ENCODE results near the gene EPN2.
A peak's percentile ranks its signal among the peaks of the same experiment; 100 is the strongest.
"Not testable (repeated sequence)": the region's sequence is repeated elsewhere in the genome, so short reads cannot be mapped to it uniquely, and the experiment has no call there.

EPN2 gene

DNA sequence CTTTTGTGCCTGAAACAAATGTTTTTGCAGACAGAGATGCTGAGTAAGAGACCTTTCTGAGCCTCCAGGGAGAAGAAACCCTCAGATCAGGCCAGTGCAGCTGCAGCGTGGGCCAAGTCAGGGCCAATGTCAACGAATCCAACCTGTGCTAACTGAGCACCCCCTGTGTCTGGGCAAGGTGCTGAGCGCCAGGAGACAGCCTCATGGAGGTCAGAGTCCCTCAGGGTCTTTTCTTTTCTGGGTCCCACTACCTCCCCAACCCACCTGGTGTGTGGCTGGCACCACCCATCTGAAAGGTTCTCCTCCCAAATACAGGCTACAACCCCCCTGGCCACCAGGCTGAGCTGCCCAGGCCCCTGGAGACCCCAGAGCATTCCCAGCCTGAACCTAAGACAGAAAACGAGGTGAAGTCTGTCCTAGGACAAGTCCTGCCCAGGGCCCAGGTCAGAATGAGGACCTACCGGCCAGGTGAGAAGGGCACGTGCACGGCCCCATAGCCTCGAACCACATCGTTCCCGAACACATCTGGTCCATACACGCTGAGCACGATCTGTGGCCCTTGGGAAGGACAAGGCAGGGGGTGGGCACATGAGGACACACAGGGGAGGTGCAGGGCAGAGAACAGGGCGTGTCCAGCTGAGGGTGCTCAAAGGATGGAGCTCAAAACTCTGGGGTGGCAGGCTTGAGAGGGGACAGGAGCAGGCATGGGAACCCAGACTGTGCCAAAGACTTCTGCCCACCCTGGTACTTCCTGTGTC, 110.3 kb downstream of the EPN2 start:
- DNase-seq: no peak

DNA sequence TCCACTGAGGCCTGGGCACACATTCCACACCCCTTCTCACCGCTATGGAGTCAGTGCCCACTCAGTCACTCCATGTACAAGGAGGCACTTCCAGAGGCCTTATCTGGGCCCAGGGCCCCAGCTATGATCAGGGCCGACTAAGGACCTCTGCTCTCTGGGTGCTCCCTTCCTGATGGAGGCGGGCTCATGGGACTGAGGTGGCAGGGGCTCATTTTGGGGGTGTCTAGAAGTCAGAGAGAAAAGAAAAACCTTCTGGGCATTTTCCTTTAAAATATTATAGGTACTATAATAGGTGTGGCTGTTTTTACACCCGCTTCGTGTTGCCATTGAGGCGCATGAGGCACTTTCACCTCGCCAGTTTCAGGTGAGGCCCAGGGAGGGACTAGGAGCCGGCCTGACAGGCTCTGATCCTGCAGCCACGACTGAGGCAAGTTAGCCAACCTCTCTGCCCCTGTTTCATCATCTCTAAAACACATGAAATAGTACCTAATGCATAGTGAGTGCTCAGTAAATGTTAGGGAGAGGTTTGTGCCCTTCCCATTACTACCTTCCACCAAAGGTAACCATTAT, 111.0 kb downstream of the EPN2 start:
- no peak for DNase-seq

DNA sequence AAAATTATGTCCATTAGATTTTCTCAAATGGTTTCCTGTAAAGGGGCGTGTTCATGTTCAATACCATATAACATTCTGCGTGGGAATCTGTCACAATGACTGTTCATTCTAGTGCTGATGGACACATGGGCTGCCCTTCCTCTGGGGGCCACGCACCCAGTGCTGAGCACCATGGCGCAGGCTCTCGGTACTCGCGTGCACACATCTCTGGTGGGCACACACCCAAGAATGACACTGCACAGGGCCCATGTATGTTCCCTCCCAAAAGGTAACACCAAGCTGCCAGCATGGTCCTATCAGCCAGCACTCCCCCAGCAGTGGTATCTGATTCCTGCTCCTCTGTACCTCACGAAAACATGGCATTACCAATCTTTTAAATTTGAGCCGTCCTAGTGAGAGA, 111.6 kb downstream of the EPN2 start:
- no peak for DNase-seq

DNA sequence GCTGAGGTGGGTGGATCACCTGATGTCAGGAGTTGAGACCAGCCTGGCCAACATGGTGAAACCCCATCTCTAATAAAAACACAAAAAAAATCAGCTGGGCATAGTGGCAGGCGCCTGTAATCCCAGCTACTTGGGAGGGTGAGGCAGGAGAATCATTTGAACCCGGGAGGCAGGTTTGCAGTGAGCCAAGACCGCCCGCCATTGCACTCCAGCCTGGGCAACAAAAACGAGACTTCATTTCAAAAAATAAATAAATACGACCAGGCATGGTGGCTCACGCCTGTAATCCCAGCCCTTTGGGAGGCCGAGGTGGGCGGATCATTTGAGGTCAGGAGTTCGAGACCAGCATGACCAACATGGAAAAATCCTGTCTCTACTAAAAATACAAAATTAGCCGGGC, 116.2 kb downstream of the EPN2 start:
- not testable (repeated sequence) for DNase-seq

DNA sequence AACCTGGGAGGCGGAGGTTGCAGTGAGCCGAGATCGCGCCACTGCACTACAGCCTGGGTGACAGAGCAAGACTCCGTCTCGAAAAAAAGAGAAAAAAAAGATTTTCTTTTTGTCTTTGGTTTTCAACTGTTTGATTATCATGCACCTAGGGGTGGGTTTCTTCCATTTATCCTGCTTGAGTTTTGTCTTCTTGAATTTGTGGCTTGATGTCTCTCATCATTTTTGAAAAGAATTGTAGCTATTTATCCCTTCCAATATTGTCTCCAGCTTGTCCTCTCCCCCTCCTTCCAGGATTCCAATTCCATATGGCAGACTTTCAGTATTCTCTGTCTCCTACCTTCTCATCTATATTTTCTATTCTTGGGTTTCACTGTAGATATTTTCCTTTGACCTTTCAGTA, 117.6 kb downstream of the EPN2 start:
- no peak for DNase-seq

DNA sequence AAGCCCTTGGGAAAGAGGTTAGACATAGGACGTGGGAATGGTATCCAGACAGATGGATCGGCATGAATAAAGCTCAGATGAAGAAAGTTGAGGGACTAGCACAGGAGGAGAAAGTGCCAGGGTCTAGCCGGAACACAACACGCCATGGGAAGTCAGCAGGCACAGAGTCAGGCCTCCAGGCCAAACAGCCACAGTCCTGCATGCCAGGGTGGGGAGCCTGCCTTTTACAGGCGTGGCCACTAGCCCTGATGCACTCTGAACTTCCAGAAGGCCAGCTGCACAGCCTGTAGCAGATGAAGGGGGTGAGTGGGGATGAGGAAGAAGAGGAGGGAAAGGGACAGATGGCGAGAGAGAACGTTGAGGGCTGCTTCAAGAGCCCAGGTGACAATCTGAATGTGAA, 120.2 kb downstream of the EPN2 start:
- DNase-seq: no peak

DNA sequence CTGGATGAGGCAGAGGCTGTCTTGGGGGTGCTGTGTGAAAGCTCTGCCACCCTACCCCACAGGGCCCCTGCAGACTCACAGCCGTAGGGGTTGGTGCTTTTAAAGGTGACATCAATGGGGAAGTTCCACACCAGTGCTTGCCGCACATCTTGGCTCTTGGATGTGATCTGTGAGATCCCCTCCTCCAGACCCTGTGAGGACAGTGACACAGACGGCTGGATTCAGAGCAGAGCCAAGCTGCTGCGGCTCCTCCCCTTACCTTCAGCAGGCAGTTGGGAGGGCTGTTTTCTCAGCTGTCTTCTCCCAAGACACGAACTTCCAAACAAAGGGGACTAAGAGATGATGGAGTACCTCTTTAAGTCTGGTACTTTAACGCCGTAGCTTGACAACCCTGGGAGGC, 120.6 kb downstream of the EPN2 start:
- peak in 1 of 3 donors; percentile 7 for DNase-seq

DNA sequence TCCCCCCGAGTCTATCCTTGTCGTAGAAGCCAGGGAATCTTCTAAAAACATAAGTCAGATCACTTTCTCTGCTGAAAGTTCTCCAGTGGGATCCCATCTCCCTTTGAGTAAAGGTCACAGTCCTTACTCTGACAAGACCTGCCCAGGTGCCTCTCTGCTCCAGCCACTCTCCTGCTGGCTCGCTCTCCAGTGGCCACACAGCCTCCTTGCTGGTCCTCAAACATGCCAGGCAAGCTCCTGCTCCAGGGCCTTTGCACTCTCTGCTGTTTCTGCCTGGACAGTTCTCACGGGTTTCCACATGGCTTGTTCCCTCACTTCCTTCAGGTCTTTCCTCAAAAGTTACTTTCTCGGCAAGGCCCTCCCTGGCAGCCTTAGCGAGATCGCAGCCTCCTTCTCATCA, 122.0 kb downstream of the EPN2 start:
- no peak for DNase-seq

DNA sequence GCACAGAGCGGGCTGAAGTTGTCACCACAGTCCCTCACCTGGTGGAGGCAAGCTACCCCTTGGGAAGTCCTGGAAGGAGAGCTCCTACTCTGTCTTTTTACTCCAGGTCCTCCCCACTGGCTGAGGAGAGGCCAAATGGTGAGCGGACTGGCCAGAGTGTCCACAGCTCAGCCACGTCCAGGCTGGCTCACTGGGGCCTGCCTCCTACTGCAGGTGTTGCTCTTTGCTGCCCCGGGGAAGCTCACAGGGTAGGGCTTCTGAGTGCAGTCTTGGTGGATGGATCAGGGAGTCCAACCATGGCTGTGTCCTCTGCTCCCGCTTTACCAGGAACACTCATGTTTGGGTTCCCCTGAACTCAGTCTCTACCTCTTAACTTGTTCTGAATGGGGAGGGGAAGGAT, 122.7 kb downstream of the EPN2 start:
- DNase-seq: no peak

DNA sequence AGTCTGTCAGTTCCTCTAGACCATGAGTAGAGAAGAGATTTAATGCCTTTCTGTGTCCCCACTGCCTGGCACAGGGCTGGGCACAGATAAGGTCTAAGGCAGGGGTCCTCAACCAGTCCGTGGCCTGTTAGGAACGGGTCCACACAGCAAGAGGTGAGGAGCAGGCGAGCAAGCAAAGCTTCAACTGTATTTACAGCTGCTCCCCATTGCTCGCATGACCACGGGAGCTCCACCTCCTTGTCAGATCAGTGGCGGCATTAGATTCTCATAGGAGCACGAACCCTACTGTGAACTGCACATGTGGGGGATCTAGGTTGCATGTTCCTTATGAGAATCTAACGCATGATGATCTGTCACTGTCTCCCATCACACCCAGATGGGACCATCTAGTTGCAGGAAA, 123.6 kb downstream of the EPN2 start:
- no peak for DNase-seq

DNA sequence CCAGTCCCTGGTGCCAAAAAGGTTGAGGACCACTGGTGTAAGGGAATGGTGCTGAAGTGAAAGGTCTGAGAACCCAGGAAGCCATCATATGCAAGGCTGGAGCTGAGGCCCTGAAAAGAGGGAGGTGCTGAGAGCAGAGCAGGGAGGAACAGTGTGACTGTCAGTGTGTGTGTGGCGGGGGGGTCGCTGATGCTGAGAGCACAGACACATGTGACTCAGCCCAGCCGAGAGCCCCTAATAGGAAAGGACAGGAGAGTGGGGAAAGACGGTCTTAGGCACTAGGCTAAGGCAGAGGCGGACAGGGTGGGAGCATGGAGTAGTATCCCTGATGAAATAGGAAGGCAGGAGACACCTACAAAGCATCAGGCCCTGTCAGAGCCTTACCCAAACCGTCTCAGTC, 124.2 kb downstream of the EPN2 start:
- DNase-seq: no peak

DNA sequence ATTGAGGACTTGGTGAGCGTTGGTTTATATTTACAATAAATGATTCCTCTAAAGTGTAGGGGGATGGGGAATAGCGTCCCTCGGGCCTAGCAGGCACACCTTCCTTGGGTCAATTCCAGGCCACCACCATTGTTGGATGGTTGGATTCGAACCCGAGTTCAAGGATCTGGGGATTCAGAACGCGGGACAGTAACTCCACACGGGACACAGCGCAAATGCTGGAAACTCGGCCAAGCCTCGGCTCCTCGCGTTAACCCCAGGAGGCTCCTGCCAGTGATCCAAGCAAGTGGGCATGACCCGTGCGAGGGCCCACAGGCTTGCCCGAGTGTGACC, 124.7 kb downstream of the EPN2 start:
- DNase-seq: no peak

DNA sequence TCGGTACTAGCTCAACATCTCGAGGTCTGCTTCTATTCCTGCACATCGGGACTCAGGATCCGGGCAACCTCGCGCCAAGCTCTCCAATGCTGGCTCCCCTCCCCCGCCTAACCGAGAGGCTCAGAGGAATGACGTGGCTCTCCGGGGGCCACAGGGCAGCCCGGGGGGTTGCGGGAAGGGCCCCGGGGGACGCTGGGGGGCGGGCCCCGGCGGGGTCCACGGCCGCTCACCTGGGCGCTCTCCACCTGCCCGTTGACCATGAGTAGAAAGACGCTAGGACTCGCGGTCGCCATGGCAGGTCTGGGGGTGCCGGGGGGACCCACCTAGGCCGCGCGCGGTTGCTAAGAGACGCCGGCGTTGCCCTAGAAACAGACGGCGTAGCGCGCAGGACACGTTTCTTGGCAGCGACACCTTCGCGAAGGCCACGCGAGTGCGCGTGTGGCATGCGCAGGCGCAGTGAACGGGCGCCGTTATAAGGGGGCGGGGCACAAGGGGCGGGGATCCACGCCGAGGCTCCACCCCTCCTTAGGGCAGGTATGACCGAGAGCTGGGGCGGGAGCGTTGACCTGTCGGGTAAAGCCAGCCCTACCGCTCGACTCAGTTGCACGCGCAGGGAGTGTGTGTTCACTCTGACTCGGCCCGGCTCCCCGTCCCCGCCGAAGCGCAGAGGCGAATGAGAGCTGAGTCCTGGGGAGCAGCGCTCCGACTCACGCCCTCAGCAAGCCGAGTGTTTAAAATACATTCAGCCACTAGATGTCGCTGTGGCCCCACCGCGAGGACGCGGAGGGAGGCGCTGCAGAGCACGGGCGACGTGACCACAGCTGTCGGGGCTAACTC, 125.3 kb downstream of the EPN2 start, which contains the start of gene B9D1:
Gene B9D1 (minus strand): TSS at position 447 of the 837 bp plus-strand sequence. CDS start 154 bp downstream, at position 293.
- DNase-seq: peak; percentile 92 to 97 (median 93)

DNA sequence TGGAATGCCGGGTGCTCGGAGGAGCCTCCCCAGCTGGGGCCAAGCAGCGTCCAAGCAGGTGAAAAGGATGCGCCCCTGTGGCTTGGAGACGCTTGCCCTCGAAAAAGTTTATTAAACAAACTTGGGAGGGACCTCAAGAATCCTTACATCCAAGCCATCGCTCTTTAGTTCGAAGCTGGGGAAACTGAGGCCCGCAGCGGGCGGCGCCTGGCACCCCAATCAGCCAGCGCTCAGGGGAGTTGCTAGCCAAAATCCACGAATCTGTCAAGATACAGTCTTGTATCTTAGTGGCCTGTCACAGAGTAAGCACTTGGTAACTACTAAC, 125.9 kb downstream of the EPN2 start:
- DNase-seq: no peak

DNA sequence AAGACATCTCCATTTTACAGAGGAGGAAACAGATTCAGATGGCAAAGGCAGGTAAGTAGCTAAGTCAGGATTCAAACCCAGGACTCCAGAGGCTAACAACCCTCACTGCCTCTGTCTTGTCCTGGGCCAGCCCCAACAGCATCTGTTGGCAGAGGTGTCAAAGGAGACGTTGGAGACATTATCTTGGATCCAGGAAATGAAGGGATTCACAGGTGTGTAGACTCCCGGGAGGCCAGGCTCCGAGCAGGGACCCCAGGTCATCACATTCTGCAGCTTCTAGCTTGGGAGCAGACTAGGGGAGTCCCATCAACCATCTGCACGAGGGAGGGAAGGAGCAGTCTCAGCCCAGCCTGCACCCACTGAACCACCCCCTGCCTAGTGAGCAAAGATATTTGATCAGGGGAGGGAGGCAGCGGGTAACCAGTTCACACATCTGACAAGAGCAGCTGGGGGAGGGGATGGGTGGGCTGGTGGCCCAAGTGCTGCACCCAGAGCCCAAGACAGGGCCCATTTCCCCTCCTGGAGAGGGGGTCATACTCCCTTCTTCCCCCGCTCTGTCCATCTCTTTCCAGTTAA, 126.4 kb downstream of the EPN2 start:
- no peak for DNase-seq

DNA sequence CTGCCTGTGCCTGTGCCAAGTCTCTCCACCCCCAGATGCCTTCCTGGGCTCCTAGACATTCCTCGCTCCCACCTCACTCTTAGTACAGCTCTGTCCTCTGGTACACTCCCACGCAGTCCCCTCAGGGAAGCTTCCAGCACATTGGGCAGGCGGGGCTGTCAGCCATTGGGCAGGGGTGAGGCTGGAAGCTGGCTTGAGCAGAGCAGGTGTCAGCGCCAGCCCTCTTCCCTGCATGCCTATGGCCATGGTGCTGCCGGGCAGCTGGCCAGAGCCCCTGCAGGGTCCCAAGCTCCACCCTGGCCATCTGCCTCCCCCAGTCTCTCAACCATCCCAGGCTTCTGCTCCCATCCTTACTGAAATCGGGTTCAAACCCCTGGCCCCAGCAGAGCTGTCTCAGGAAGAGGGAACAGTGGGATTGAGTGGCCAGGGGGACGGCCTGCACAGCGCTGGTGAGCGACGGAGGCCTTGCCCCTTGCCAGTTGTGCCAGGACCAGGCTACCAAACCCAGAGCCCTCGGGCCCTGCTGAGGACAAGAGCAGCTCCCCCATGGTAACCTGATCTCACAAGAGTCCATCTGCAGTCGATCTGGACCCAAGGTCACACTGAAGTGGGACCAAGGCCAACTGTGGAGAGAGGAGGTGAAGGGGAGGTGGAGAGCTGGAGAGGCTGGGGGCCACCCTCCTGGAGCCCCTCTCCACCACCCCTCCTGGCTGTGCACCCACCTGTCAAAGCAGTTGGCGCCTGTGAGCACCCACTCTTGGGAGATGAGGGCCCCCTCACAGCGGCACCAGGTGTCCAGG, 127.7 kb downstream of the EPN2 start:
- no peak for DNase-seq

DNA sequence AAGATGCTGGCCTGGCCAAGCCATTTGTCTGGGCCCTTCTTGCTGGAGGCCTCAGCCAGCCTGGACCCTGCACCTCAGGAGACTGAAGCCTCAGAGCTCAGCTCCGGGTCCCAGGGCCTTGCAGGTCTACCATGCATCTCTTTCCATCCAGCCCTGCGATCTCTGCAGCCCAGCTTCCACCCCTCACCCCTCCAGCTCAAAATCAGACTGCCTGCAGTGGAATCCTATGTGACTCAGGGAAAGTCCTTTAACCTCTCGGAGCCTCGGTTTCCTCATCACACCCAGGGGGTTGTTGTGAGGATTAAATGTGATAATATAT, 128.3 kb downstream of the EPN2 start:
- no peak for DNase-seq

DNA sequence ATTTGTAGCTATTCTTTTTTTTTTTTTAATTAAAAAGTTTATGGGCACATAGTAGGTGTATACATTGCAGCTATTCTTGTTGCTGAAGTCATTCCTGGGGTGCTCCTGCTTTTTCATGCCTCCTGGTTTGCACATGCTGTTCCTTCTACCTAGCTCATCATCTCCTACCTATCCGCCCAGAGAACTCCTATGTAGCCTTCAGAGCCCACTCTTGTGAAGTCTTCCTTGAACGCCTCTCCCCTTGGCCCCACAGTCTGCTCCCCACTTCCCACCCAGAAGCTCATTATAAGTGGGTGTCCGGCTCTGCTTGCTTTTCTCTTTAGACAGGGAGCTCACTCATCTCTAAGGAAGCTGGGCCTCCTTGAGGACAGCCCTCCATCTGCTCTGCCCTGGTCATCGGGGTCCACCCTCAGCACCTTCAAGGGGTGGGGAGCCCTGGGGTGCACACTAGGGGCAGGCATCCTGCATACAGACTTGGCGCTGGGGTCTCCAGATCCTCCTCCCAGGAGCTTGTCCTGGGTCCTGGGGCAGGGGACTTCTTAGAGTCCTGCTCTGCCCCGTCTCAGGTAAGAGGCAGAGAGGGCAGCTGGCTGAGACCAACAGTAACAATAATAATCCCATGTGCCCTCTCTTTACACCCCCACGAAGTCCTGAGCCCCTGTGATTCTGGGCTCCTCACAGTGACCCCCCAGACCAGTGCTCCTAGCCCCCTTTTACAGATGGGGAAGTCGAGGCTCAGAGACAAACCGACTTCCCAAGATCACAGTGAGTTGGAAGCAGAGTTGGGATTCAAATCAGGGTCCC, 128.9 kb downstream of the EPN2 start:
- DNase-seq: no peak

DNA sequence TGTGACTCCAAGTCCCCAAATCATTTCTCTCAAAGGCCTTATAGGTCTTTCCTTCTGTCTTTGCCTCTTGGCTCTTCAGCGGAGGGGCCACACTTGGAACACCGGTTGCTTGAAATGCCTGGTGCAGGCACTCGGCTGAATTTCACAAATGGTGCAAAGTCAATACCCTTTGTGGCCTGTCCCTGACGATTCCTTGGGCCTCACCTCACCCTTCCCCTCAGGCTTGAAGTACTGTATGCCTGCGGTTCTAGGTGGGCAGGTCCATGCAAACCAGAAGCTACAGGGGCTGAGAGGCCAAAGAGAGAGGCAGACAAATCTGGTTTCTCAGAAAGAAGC, 129.4 kb downstream of the EPN2 start:
- DNase-seq: no peak

DNA sequence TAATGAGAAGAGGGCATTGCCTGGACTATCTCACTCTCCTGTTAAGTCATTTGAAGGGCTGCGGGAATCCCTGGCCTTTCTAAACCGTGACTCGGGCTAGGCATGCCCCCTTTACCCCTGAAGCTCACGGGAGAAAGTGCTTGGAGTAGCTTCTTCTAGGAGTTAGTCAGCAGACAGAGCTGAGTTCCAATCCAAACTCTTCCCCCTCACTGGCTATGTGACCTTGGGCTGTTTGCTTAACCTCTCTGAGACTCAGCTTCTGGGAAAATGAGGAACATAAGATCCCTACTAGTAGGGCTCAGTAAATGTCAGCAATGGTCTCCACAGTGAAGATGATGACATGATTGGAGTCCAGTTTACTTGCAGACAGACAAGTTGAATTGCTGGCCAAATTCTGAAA, 131.1 kb downstream of the EPN2 start:
- peak; percentile 55 to 72 (median 57) for DNase-seq

DNA sequence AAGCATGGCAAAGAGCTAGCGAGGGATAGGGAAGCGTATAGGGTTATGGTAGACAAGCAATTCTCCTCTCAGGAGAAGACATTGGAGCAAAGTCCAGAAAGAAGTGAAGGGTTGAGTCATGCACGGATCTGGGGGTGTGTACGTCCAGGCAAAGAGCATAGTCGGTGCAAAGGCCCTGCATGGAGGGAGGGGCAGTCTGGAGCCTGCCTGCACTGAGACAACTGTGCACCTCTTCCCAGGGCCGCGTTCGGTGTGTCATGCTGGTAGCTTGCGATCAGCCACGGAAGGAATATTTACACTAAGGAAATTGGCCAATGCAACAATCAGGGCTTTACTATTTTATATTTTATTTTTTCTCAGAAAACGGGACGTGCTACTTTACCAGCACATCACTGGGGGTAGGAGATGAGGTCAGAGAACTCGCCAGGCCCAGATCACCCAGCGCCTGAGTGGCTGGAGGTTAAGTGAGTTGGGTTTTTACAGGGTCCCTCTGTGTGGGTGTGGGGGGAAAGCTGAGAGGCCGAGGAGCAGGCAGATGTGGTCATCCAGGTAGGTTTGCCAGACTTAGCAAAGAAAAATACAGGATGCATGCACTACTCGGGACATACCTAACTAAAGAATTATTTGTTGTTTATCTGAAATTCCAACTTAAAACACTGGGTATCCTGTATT, 132.1 kb downstream of the EPN2 start:
- DNase-seq: no peak
